T follicular helper cell (primary cell): Measurements from ENCODE around the gene LIAS.
"Not testable (repeated sequence)": the region's sequence is repeated elsewhere in the genome, so short reads cannot be mapped to it uniquely, and the experiment has no call there.

Experiments used
- DNase-seq: peaks from one replicate; pipeline ENCODE4 v3.0.0-alpha.2; 2020; ENCODE audit warnings: low read depth

The LIAS gene

GRCh38 chr4:39497909-39498726, 39.3 kb downstream of the LIAS start:
- no peak for DNase-seq

- DNase-seq = no peak
Observed at GRCh38 chr4:39498727-39499020, 39.8 kb downstream of the LIAS start.

GRCh38 chr4:39502019-39502663, 43.3 kb downstream of the LIAS start:
- DNase-seq = no peak

GRCh38 chr4:39502664-39503035, 43.8 kb downstream of the LIAS start:
- not testable (repeated sequence) for DNase-seq

GRCh38 chr4:39504538-39504937, 45.7 kb downstream of the LIAS start:
- DNase-seq = no peak

- no peak for DNase-seq
Observed at GRCh38 chr4:39505581-39505980, 46.7 kb downstream of the LIAS start.

GRCh38 chr4:39510348-39510929, 51.6 kb downstream of the LIAS start:
- DNase-seq = no peak

GRCh38 chr4:39514266-39514665, 55.4 kb downstream of the LIAS start:
- DNase-seq = not testable (repeated sequence)

- no peak for DNase-seq
Observed at GRCh38 chr4:39514888-39515401, 56.1 kb downstream of the LIAS start.

- DNase-seq = not testable (repeated sequence)
Observed at GRCh38 chr4:39515669-39516401, 57.0 kb downstream of the LIAS start.

- no peak for DNase-seq
Observed at GRCh38 chr4:39516407-39516966, 57.6 kb downstream of the LIAS start.

GRCh38 chr4:39518484-39518883, 59.6 kb downstream of the LIAS start:
- no peak for DNase-seq

GRCh38 chr4:39521253-39521919, 62.5 kb downstream of the LIAS start:
- no peak for DNase-seq

GRCh38 chr4:39522068-39522467, 63.2 kb downstream of the LIAS start:
- DNase-seq = no peak

- no peak for DNase-seq
Observed at GRCh38 chr4:39524161-39524957, 65.5 kb downstream of the LIAS start.

GRCh38 chr4:39525822-39526690, 67.2 kb downstream of the LIAS start:
- DNase-seq = no peak

- no peak for DNase-seq
Observed at GRCh38 chr4:39526765-39527295, 68.0 kb downstream of the LIAS start.

GRCh38 chr4:39527296-39528060, 68.6 kb downstream of the LIAS start, which contains the start of gene UGDH:
Gene UGDH, minus strand, starts transcription at chr4:39527439. Its CDS starts 5,927 bp downstream, at chr4:39521512.
- DNase-seq = peak; percentile 84
